ENCODE measurements around the gene TNKS1BP1. TPM values are rescaled to one million over a fixed set of nuclear protein-coding genes. Genes with fewer than 3 reads are reported as not detected.

The TNKS1BP1 gene
- total and polyA plus RNA-seq, 9 of the 15 experiments (the other 6 are each of a cell fraction or from before 2014, with no cell fraction given) = 1.1 to 47.2 (median 10.9) TPM

GRCh38 chr11:57321388-57322255, 3.1 kb downstream of the TNKS1BP1 start (continued):
- TF ChIP-seq ZNF280A (IDR thresholded peaks at IDR 0.05; ENCODE audit: low read depth, partially characterized antibody) (no peak), PURB (CRISPR knock-in tag; IDR thresholded peaks at IDR 0.05; ENCODE audit: low read depth) (no peak), AFF4 (CRISPR knock-in tag; IDR thresholded peaks at IDR 0.05) (no peak), ZNF644 (tag; IDR thresholded peaks at IDR 0.05; ENCODE audit: low read depth) (no peak), ZNF57 (CRISPR knock-in tag; IDR thresholded peaks at IDR 0.05) (no peak), ZNF551 (CRISPR knock-in tag; IDR thresholded peaks at IDR 0.05) (no peak), ZNF76 (CRISPR knock-in tag; IDR thresholded peaks at IDR 0.05; ENCODE audit: borderline replicate concordance) (no peak), RNF2 (IDR thresholded peaks at IDR 0.05) (peak; percentile 50; the same call in 1 of the 2 replicates), NFE2 (IDR thresholded peaks at IDR 0.05; ENCODE audit: low read depth) (0 out of 2 replicates have a peak, but pooled peaks have one; percentile 4), SAFB2 (IDR thresholded peaks at IDR 0.05; ENCODE audit: borderline replicate concordance, low read depth, low read length, severe bottlenecking) (no peak), ZNF311 (CRISPR knock-in tag; IDR thresholded peaks at IDR 0.05) (no peak), TSC22D4 (tag; IDR thresholded peaks at IDR 0.05) (no peak), LCOR (CRISPR knock-in tag; IDR thresholded peaks at IDR 0.05) (no peak), SPI1 (IDR thresholded peaks at IDR 0.05; ENCODE audit: borderline replicate concordance, low read depth, low read length) (no peak), KLF6 (CRISPR knock-in tag; IDR thresholded peaks at IDR 0.05; ENCODE audit: borderline replicate concordance) (no peak), ZNF79 (CRISPR knock-in tag; IDR thresholded peaks at IDR 0.05; ENCODE audit: low read depth) (no peak), POLR3A (IDR thresholded peaks at IDR 0.05; ENCODE audit: borderline replicate concordance, extremely low read depth, insufficient read depth, insufficient read length) (no peak), ZNF395 (CRISPR knock-in tag; IDR thresholded peaks at IDR 0.05) (0 out of 2 replicates have a peak, but pooled peaks have one; percentile 38), PTRF (tag; IDR thresholded peaks at IDR 0.05) (no peak), JUN (IDR thresholded peaks at IDR 0.05; ENCODE audit: borderline replicate concordance, low read depth, low read length) (no peak), JUN (CRISPR knock-in tag; IDR thresholded peaks at IDR 0.05; ENCODE audit: borderline replicate concordance) (no peak), ARID1B (IDR thresholded peaks at IDR 0.05) (peak; percentile 73)

All from K562 (cell line).